ENCODE results near the gene BABAM2.

BABAM2 gene

DNA sequence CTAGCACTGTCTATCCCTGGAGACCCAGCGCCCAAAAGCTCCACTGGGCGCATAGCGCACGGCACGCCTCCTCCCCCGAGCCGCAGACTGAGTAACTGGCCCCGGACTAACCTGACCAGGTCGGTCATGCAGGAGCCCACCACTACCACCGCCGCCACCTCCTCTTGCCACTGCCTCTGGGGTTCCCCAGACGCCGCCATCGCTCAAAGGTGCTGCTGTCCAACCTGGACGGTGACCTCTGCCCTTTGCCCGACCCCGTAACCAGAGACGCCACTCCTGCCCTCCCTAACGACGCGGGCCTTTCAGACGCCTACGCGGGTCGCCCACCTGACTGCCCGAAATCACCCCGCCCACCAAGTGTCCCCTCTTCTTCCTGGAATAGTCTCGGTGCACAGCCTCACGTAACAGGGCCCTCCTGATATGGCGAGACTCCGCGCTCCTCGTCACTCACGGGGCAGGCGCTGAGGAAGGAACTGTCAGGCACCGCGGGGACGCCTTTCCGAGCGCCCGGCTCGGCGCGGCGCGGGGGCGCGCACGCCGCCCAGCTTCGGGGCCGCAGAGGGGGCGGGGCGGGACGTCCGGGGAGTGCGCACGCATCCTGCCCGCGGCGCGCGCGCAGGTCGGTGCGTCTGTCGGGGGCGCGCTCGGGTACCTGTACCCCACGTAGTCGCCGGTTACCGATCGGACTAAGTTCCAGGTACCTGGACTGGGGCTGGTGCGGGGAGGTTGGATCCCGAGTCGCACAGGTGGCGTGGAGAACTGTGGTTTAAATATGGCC is at the start of gene BABAM2, which contains the start of gene RBKS:
Gene BABAM2 (plus strand): TSS at position 584 of the 778 bp plus-strand sequence. CDS start 3,828 bp downstream, outside the sequence.
Gene RBKS (minus strand): TSS at position 242 of the 778 bp plus-strand sequence. CDS start 42 bp downstream, at position 200.
- H3K4me3 Mint-ChIP-seq, result peak within 1 kb of the TSS; percentile 92
- H3K4me1 Mint-ChIP-seq, result peaks cover 61% of the 10 kb centered on the region
- H3K27ac Mint-ChIP-seq, result peak within 1 kb of the TSS; percentile 100
- DNase-seq (peak; percentile 91), ATAC-seq (peak; percentile 89)
- peaks cover 18% of the 10 kb centered on the region for H3K36me3 Mint-ChIP-seq (ENCODE audit: low read depth)
- H3K27me3 Mint-ChIP-seq, result peaks cover 2% of the 10 kb centered on the region
- H3K9me3 Mint-ChIP-seq, result no peaks in the 10 kb centered on the region

DNA sequence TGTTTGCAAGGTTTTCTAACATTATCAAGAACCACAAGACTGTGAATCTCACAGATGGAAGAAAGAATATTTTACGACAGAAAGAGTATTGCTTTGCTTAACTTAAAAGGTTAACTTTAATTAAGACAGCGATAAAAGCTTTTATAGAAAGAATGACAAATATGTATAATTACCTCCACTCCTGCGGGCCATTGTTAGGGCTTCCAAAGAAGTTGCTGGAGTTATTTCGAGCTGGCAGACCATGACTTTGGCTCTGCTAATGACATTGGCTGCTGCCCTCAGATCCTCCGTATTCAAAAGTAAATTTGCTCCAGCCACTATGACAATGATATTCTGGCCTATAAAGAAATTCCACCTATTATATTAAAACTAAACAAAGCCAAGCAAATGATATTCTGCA is 47.6 kb upstream of the BABAM2 start:
- H3K4me3 Mint-ChIP-seq, result no peak overlapping the region
- H3K27me3 Mint-ChIP-seq, result no peaks in the 10 kb centered on the region
- H3K36me3 Mint-ChIP-seq (ENCODE audit: low read depth), result no peaks in the 10 kb centered on the region
- no peaks in the 10 kb centered on the region for H3K4me1 Mint-ChIP-seq
- H3K27ac Mint-ChIP-seq, result no peak overlapping the region
- ATAC-seq (no peak), DNase-seq (no peak)
- H3K9me3 Mint-ChIP-seq, result no peaks in the 10 kb centered on the region

DNA sequence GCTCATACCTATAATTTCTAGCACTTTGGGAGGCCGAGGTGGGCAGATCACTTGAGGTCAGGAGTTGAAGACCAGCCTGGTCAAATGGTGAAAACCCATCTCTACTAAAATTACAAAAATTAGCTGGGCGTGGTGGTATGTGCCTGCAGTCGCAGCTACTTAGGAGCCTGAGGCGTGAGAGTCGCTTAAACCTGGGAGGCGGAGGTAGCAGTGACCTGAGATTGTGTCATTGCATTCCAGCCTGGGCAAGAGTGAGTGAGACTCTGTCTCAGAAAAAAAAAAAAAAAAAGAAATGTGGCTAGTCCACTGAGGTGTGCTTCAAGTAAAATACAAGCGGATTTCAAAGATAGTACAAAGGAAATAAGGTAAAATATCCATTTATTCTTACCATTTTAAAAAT is 46.5 kb upstream of the BABAM2 start:
- no peaks in the 10 kb centered on the region for H3K9me3 Mint-ChIP-seq
- no peaks in the 10 kb centered on the region for H3K27me3 Mint-ChIP-seq
- ATAC-seq, result no peak
- no peaks in the 10 kb centered on the region for H3K4me1 Mint-ChIP-seq
- no peaks in the 10 kb centered on the region for H3K36me3 Mint-ChIP-seq (ENCODE audit: low read depth)
- no peak overlapping the region for H3K4me3 Mint-ChIP-seq
- H3K27ac Mint-ChIP-seq, result no peak overlapping the region
- DNase-seq, result no peak

DNA sequence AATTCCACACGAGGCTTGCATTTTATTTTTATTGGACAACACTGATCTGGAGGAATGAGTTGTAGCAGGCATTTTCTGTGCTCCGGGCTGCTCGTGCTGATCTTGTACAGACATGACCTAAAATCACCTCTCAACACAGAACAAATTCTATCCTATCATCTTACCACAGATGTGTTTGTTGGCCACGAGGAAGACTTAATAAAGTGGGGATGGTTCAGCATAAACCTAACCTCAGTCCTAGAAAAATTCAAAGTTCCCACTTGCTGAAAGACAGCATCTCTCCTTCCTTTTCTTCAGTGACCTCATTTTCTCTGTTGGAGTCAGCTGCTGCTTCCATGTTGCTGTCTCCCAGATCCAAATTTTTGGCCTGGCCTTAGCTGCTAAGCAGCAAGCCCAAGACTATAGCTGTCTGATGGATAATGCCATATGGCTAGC is 45.7 kb upstream of the BABAM2 start:
- H3K27ac Mint-ChIP-seq, result no peak overlapping the region

DNA sequence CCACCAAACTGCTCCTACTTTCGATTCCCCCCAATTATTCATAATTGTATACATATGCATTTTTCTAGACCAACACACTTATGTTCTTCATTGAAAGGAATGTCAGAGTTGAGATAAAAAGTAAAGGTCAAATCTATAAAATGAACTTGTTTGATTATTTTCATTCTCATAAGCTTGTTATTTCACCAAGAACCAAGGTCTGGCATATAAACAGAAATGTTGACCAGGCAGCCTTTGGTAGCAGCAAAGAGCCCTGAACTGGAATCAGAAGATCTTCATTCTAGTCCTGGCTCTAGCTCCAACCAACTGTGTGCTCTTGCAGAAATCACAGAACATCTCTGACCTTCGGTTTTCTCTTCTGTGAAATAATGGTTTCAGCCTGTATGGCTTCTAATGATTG is 43.2 kb upstream of the BABAM2 start:
- DNase-seq, result no peak
- H3K36me3 Mint-ChIP-seq (ENCODE audit: low read depth), result no peaks in the 10 kb centered on the region

More for the DNA sequence above, 45.7 kb upstream of the BABAM2 start:
- ATAC-seq (no peak), DNase-seq (no peak)
- H3K36me3 Mint-ChIP-seq (ENCODE audit: low read depth), result no peaks in the 10 kb centered on the region
- H3K4me1 Mint-ChIP-seq, result no peaks in the 10 kb centered on the region
- no peaks in the 10 kb centered on the region for H3K27me3 Mint-ChIP-seq
- no peak overlapping the region for H3K4me3 Mint-ChIP-seq
- H3K9me3 Mint-ChIP-seq, result no peaks in the 10 kb centered on the region

DNA sequence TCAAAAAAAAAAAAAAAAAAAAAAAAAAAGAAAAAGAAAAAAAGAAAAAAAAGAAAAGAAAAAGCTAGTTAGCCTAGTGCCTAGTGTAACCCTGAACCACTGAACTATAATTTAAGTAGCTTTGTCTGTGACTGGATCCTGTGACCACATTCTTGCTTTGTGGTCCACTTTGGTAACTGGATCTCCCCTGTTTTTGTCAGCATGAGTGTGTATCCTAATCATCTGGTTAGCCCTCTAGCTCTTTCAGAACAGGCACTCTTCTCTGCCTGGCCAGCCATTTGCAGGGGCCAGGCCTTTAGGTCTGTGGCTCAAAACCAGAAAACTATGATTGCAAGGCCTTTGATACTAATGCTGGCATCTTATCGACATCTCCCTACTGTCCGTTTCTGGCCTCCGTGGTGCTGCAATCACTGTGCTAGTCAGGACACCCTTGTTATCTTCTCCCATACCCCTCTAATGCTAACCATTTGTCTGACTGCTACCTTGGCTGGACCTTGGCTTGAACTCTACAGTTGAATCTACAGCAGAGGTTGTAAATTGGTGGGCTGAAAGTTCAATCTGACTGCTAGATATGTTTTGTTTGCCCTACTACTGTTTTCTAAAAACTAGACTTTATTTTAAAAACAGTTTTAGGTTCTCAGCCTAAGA is 40.8 kb upstream of the BABAM2 start:
- Mint-ChIP-seq H3K36me3 (ENCODE audit: low read depth) (no peaks in the 10 kb centered on the region), H3K4me1 (no peaks in the 10 kb centered on the region), H3K27me3 (no peaks in the 10 kb centered on the region), H3K9me3 (no peaks in the 10 kb centered on the region), H3K27ac (no peak overlapping the region), H3K4me3 (no peak overlapping the region)
- DNase-seq (no peak), ATAC-seq (no peak)

More for the DNA sequence above, 43.2 kb upstream of the BABAM2 start:
- H3K9me3 Mint-ChIP-seq, result no peaks in the 10 kb centered on the region
- no peak overlapping the region for H3K27ac Mint-ChIP-seq
- H3K4me1 Mint-ChIP-seq, result no peaks in the 10 kb centered on the region
- ATAC-seq, result no peak
- no peak overlapping the region for H3K4me3 Mint-ChIP-seq
- no peaks in the 10 kb centered on the region for H3K27me3 Mint-ChIP-seq

DNA sequence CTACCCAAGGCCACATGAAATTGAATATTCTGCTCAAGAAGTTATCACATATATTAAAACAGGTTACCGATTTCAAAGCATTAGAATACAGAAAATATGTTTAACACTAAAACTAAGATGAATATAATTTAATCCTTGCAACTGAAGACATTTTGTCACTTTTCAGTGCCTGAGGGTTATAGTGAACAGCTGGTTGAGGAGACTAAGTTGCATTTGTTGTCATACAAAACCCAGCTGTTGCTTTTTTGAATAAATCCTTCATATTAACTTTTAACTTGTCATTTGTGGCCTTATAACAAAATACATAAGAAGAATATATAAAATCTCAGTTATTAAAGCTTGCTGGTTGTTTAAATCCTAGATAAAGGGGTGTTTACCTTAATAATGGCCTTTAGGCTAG is 37.8 kb upstream of the BABAM2 start:
- Mint-ChIP-seq H3K4me1 (peaks cover 17% of the 10 kb centered on the region), H3K27ac (no peak overlapping the region), H3K9me3 (peaks cover 6% of the 10 kb centered on the region), H3K27me3 (no peaks in the 10 kb centered on the region), H3K4me3 (no peak overlapping the region), H3K36me3 (ENCODE audit: low read depth) (peaks cover 2% of the 10 kb centered on the region)
- ATAC-seq, result no peak
- no peak for DNase-seq

DNA sequence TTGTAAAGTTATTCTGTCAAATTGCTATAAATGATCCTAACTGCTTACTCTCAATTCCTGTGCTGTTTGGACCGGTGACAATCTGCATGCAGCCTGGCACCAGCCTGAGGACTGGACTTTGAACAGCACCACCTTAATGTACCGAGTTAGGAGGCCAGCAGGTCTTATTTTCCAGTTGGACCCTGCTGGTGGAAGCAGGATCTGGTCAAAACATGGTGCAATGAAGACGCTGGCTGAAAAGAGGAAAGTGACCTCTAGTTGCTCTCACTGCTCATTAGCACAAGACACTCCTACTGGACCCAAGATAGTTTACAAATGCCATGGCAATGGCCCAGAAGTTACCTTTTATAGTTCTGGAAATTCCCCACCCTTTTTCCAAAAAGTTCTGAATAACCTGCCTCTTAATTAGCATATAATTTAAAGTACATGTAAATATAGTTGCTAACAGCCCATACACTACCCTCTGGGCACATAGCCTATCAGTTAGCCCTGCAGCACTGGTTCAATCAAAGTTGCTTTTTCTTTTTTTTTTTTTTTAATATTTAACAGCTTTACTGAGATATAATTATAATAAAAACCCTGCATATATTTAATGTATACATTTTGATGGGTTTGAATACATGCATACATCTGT is 36.2 kb upstream of the BABAM2 start:
- H3K27ac Mint-ChIP-seq, result no peak overlapping the region
- no peaks in the 10 kb centered on the region for H3K27me3 Mint-ChIP-seq
- H3K4me3 Mint-ChIP-seq, result no peak overlapping the region
- DNase-seq (no peak), ATAC-seq (no peak)
- H3K9me3 Mint-ChIP-seq, result peaks cover 13% of the 10 kb centered on the region
- H3K36me3 Mint-ChIP-seq (ENCODE audit: low read depth), result peaks cover 5% of the 10 kb centered on the region
- peaks cover 17% of the 10 kb centered on the region for H3K4me1 Mint-ChIP-seq

DNA sequence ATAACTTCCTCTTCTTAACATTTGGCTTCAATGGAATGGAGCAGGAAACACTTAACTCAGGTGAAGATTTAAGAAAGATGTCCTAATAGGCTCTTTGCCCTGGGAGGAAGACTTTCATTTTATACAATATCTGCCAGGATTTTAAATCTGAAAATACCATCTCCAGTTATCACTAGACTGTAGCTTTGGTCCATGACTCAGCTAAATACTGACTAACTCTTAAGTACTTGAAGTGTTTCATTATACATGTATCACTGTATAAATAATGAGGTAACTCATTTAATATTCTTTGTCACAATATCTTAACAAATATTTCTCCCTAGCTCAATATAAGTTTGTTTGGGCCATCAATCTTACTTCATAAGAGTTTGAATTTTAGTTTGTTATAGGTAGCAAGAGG is 35.1 kb upstream of the BABAM2 start:
- peaks cover 5% of the 10 kb centered on the region for H3K36me3 Mint-ChIP-seq (ENCODE audit: low read depth)
- no peak overlapping the region for H3K27ac Mint-ChIP-seq
- peaks cover 13% of the 10 kb centered on the region for H3K9me3 Mint-ChIP-seq
- H3K4me1 Mint-ChIP-seq, result peaks cover 25% of the 10 kb centered on the region
- no peak overlapping the region for H3K4me3 Mint-ChIP-seq
- H3K27me3 Mint-ChIP-seq, result no peaks in the 10 kb centered on the region
- DNase-seq (no peak), ATAC-seq (no peak)

DNA sequence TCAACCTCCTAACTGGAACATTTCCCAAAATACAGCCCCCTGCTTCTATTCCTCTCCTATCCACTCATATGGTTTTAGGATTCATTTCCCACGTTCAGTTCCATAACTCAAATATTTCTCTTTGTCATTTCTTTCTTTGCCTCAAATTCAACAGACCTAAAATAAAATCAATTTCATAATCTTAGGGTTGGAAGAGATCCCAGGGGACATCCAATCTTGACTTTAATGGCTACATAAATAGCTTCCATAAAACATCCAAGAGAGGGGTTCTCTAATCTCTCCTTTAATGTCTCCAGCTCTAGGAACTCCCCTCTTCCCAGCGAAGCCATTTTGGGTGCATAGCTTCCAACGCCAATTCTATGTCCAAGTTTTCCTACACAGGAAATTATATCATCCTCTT is 34.1 kb upstream of the BABAM2 start:
- Mint-ChIP-seq H3K4me1 (peaks cover 28% of the 10 kb centered on the region), H3K27ac (no peak overlapping the region), H3K9me3 (peaks cover 13% of the 10 kb centered on the region), H3K4me3 (no peak overlapping the region), H3K27me3 (no peaks in the 10 kb centered on the region), H3K36me3 (ENCODE audit: low read depth) (peaks cover 5% of the 10 kb centered on the region)
- ATAC-seq (no peak), DNase-seq (no peak)

DNA sequence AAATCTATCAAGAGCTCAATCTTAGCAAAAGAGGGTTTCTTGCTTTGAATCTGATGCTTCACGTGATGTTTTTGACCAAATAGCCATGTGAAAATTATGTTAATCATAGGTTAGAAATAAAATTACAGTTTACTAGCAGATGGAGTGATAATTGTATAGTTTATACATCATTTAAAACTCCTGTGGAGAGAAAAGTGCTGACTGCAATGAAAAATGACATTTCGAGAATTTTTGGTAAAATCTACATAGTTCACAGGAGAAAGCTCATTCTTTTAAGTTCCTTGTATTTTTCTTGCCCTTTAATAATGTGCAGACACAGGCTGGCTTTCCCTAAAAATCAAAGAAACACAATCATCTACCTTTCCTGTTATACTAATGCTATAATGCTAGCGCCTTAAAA is 33.6 kb upstream of the BABAM2 start:
- Mint-ChIP-seq H3K36me3 (ENCODE audit: low read depth) (peaks cover 5% of the 10 kb centered on the region), H3K9me3 (peaks cover 13% of the 10 kb centered on the region), H3K27me3 (no peaks in the 10 kb centered on the region), H3K27ac (no peak overlapping the region), H3K4me1 (peaks cover 28% of the 10 kb centered on the region), H3K4me3 (no peak overlapping the region)
- ATAC-seq, result no peak
- DNase-seq, result no peak

DNA sequence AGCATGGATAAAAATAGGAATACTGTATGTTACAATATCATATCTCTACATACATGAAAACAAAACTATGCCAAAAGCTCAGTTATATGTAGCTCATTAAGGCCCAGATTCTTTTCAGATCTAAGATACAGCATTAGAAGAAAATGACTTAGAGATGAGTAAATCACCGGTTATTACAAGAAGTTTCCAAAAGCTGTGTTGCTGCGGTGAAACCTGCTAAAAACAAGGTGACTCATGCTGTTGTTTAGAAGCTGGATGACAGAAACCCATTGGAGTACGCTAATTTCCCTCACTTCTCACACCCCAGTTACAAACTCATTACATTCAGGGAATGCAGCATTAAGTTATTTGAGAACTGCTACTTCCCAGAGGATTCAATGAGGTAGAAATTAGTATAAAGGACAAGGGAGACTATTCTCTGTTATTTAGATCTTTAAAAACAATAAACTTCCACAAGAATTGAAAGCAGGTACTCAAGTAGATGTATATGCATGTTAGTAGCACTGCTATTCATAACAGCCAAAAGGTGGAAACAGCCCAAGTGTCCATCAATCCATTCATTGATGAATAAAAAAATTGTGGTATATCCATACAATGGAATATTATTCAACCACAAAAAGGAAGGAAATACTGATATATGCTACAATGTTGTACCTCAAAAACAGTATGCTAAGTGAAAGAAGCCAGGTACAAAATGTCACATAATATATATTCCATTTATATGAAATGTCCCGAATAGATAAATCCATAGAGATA is 32.9 kb upstream of the BABAM2 start:
- Mint-ChIP-seq H3K9me3 (peaks cover 13% of the 10 kb centered on the region), H3K4me1 (peaks cover 28% of the 10 kb centered on the region), H3K27ac (peak overlapping the region; percentile 22), H3K27me3 (no peaks in the 10 kb centered on the region), H3K4me3 (no peak overlapping the region), H3K36me3 (ENCODE audit: low read depth) (peaks cover 5% of the 10 kb centered on the region)
- no peak for DNase-seq
- peak; percentile 33 for ATAC-seq

DNA sequence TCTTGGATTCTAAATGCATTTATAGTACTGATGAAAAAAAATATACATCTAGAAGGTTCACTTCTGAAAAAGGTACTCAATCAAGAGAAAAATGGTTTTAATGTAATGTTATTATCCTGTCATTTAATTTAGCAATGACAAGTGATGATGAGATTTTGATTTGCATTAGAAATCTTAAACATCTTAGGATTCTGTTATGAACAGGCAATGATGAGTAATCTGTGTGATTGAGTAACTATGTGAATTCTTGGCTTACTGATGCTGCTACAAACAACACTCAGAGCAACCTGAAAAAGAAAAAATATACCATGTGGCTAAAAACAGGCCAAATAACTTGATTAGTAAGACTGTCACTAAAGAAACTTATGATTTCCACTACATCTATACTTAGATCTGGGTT is 30.4 kb upstream of the BABAM2 start:
- ATAC-seq (peak; percentile 40), DNase-seq (no peak)
- Mint-ChIP-seq H3K36me3 (ENCODE audit: low read depth) (peaks cover 5% of the 10 kb centered on the region), H3K4me1 (peaks cover 26% of the 10 kb centered on the region), H3K27me3 (no peaks in the 10 kb centered on the region), H3K9me3 (peaks cover 13% of the 10 kb centered on the region), H3K27ac (no peak overlapping the region), H3K4me3 (no peak overlapping the region)

DNA sequence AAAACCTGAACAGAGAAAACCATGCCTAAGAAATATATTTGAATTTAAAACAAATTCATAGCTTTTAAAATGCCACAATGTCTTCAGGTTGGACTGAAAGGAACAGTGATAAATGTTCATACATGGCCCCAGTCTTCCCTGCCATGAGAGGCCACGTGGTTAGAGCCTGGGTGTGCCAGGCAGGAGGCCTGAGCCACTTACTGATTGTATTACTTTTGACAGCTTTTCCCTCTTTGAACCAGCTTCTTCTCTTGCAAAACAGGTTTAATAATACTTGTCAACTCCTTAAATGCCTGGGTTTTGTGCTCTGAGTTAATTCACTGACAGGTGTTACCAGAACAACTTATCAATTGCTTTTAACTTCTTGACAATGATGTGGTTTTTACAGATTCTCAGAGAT is 27.4 kb upstream of the BABAM2 start:
- Mint-ChIP-seq H3K4me1 (peaks cover 10% of the 10 kb centered on the region), H3K9me3 (peaks cover 2% of the 10 kb centered on the region), H3K27ac (no peak overlapping the region), H3K27me3 (no peaks in the 10 kb centered on the region), H3K4me3 (no peak overlapping the region), H3K36me3 (ENCODE audit: low read depth) (peaks cover 2% of the 10 kb centered on the region)
- ATAC-seq, result no peak
- no peak for DNase-seq
